NAMALWA (cell line): Measurements from ENCODE around the gene OVAAL.

Experiments
- DNase-seq: peaks from one replicate; pipeline ENCODE4 v3.0.0-alpha.2; 2015; ENCODE audit warnings: low spot score

Gene OVAAL

GRCh38 chr1:180558664-180559063, at the start of gene OVAAL:
Gene OVAAL, plus strand, starts transcription at chr1:180558964.
- no peak for DNase-seq

DNA sequence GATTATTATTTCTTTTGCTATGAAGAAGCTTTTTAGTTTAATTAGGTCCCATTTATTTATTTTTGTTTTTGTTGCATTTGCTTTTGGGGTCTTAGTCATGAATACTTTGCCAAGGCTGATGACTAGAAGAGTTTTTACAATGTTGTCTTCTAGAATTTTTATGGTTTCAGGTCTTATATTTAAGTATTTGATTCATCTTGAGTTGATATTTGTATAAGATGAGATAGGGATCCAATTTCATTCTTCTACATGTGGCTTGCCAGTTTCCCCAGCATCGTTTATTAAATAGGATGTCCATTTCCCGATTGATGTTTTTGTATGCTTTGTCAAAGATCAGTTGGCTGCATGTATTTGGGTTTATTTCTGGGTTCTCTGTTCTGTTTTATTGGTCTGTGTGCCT, 47.9 kb upstream of the OVAAL start:
- no peak for DNase-seq

DNA sequence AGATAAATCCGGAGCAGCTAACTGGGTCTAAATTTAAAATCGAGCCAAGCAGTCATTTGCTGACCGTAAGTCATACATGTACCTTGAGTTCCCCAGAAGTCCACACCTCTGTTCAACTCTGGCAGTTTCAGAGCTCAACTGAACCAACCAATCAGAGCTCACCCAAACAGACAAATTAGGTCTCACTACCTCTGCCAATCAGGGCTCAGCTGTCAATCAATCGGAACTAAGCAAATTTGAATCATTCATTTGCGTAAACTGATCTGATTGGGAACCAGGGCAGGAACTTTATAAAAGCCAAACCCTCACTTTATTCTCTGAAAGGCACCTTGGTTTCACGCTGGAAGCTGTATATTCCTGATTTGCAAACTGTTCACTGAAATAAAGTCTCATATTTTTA, 45.2 kb upstream of the OVAAL start:
- no peak for DNase-seq

GRCh38 chr1:180515364-180515763, 43.4 kb upstream of the OVAAL start:
- no peak for DNase-seq

DNA sequence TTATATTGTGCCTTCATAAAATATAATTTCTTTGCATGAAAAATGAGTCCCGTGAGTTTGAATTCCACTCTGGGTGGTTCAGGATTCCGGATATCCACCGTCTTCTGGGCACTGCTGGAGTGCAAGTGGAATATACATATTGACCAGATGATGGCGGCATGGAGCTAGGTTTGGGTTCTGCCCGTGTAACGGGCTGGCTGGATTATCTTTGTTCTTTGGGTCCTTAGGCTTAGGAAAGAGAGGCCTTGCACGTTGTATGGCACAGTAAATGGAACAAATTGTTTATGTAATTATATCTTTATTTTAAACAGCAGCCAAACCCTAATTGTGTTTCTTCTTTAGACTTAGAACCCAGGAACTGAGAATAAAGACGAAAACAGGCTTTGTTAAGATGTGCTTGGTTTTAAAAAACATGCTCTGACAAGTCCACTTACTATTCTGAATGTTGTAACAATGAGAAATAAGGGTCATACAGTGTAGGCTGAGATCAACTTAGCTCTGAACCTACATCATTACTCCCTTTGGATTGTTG, 42.8 kb upstream of the OVAAL start:
- DNase-seq: peak; percentile 92

DNA sequence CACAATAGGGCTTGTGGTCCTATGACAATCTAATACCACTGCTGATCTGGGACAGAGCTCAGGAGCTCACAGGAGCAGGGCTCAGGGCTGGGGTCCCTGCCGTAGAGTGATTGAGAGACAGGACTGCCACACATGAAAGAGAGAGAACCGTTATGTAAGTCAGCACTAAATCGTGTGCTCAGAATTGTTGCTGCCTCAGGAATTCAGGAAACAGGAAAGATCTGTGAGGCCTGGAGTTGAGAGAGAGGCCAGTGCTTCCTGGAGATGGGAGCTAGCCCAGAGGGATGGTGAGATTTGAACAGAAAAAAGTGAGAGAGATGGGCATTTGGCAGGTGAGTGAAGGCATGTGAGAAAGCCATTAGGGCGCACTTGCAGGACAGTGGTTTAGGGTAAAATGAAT, 38.9 kb upstream of the OVAAL start:
- DNase-seq: no peak

DNA sequence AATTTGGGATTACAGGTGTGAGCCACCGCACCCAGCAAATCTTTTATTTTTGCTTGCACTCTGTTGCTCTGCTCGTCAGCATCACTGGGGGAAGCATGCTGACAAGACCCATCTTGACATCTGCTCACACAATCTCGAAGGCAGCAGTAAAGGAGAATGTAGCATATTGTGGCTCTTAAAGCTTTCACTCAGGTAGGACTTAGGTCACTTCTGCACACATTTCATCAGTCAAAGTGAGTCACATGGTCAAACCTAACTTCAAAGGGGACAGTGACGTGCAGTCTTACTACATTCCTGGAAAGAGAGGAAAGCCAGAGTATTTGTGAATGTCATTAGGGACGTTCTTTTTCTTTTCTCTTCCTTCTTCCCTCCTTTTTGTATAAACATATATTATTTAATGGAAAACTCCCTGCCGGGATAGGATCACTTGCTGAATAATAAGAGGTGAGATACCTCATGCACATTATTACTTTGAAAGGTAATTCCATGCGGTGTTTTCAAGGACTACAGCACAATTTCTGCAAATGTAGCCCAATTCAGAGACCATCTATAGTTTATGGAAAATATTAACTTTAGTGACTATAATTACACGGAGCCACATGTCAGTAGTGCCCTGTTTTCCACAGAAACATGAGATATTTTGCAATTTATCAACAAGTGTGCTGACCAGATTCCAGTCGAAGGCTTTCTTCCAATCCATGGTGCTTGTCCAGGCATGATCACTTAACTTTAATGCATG, 37.1 kb upstream of the OVAAL start:
- no peak for DNase-seq

DNA sequence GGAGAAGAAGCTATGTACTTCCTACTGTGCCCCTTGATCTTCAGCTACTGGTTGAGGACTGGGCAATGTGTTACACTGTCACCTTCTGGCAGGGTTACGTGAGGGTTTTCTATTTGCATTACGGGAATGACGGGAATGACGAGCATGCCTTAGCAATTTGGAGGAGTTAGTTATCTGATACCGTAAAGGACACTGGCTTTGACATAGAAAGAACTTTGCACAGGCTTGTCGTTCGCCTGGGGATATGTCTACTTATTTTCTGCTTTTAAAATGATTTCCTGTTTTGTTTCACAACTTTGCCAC, 36.6 kb upstream of the OVAAL start:
- DNase-seq: no peak

DNA sequence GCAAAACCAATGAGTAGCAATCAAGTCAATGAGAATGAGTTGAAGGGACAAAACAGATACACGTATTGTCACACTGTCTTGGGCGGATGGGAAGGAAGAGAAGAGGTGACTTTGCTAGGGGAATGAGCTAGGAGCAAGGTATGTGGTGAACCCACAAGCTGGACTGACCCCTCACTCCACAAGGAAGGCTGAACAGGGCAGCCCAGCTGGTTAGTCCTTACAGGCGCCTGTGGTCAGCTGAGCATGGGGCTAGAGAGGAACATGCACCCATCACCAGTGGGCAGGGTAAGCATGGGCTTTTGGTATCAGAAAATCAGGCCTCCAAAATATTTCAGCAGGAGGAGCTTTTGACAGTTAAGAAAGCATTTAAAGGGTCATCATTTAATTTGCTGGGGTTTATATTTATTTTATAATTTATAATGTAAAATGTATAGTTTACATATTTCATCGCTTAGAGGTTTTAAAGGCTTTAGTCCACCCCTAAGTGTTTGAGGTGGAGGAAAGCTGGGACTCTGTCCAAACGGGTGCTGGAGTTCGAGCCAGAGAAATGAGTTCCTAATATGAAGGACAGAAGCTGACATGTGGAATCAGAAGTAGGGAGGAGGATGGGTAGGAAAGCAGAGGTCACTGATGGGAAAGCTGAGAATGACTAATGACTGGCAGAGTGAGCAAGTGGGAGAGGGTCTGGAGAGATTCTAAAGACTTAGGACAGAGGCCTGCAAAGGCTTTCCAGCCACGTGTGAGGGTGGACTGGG, 34.4 kb upstream of the OVAAL start:
- DNase-seq: no peak

DNA sequence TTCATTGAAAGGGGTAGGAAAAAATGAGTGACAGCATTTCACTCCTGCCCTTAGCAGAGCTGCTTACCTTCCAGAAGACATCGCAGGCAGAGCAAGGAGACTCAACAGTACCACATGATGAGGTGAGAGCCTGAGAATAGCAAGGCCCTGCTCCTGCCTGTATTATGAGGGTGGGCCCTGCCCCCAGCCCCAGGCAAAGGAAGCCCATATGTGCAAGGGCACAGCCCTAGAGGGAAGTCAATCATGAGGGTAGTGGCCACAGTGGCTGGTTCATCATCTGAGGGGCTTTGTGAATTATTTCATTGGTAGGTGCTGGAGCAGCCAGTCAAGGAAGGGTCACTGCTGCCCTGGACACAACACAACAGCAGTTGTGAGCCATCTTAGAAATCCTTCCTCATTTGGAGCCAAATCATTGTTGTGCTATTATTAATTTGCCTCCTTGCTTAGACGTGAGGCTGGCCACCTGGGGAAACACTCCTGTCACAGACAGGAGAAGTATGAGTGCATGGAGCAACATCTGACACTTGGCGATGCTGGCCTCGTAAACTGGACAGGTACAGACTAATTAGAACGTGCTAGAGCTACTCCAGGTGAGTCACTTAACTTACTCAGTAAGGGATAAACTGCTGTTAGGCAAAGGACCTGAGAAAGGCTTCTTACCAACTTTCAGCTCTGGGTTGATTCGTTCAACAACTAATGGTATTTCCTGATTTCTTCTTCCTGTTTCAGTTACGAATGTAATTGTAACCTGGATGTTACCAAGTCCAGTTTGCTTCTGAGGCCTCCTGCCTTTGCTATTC, 33.6 kb upstream of the OVAAL start:
- DNase-seq: no peak

DNA sequence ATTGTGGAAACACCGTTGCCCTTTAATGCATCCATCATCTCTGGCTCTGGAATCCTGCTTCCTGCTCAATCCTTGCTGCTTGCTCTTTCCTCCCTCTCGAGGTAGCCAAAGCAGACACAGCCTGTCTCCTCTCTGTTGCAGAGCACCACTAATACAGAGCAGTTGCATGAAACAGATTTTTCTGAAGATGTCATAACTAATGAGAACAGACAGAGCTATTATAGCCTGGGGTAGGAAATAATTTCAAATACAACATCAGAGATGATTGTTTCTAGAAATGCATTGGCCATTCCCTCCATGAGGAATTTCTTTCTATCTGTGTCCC, 33.1 kb upstream of the OVAAL start:
- no peak for DNase-seq

GRCh38 chr1:180527101-180527669, 31.6 kb upstream of the OVAAL start:
- DNase-seq: no peak

DNA sequence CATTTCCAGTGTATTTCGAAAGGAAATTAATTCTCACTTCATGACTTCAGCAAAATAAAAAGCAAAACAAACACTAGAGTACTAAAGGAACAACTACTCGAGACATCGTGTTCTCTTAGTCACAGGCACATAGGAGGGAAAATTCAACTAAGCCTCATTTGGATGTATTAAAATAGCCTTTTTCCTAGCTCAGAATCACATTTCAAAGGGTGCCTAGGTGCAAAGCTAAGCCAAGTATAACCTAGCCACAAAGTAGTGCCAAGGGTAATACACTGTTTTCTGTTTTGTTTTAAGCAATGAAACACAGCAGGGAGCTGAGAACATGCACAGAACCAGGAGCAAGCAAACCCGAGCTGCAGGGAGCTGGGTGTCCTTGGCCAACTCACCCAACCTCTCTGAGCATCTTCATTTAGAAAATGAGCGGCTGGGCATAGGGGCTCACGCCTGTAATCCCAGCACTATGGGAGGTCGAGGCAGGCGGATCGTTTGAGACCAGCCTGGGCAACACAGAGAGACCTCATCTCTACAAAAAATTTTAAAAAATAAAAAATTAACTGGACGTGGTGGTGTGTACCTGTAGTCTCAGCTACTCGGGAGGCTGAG, 29.8 kb upstream of the OVAAL start:
- DNase-seq: no peak

- no peak for DNase-seq
These were observed 28.3 kb upstream of the OVAAL start for GRCh38 chr1:180530501-180530900.

GRCh38 chr1:180532854-180533253, 25.9 kb upstream of the OVAAL start:
- DNase-seq: no peak

DNA sequence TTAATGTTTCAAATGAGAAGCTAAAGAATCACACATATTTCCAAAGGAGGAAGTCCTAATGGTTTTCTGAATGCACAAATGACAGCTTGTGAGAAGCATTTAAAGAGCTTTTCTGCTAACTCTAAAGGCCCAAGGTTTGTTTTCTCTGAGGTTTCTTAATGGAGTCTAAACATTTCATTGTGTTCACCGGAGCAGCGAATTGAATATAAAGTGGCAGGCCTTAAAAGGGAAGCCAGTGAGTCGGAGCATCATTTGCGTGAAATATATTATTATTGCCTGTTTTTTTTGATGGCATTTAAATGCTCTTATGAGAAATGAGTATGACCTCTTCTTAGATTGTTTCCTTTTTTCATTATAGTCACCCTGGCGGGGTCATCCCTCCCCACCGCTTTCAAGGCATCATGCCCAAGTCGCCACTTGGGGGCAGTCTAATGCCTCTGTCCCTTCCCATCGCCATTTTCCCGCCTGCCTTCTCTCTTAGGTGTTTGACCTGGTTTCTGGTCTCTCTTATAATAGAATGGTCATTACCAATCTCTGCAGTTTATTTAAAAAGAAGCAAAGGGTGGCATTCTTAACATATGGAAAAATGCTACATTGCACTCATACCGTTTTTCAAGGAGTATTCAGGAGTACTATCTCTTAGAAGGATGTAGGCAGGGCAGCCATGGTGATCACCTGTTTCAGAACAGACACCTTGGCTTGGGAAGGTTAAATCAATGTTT, 25.3 kb upstream of the OVAAL start:
- DNase-seq: peak; percentile 88

GRCh38 chr1:180534214-180534613, 24.6 kb upstream of the OVAAL start:
- DNase-seq: no peak

- DNase-seq: no peak
These were observed 23.3 kb upstream of the OVAAL start for GRCh38 chr1:180535418-180535999.

DNA sequence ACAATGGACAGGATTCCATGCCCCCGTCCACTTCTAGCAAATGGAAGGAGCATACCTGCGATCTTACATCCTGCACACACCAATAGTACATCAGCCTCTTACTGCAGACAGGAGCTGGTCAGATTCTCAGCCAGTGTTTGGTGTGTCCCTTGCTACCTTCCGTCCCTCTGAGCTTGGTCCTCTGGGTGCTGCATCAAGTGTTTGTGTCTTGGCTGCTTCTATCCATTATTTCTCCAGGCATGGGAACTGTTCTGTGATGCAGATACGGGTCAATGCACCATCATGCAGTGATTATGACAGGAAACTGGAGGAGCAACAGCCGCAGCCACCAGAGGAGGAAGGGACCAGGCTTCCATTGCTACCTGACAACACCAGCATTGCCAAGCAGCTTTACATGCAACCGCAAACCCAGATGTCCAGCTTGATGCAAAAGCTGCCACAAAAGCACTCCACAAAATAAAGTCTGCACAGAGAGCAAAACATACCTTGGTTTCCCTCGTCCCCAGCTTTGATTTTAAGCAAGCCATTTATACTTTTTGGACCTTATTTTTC, 21.9 kb upstream of the OVAAL start:
- DNase-seq: no peak

GRCh38 chr1:180539136-180539535, 19.6 kb upstream of the OVAAL start:
- DNase-seq: no peak
